Peyer's patch (tissue), 4 donors: ENCODE results near the gene KPNA5. TPM values are rescaled to one million over a fixed set of nuclear protein-coding genes. Genes with fewer than 3 reads are reported as not detected.
"Not testable (repeated sequence)": the region's sequence is repeated elsewhere in the genome, so short reads cannot be mapped to it uniquely, and the experiment has no call there.

Experiments used
- DNase-seq, 3 donors: peaks; one replicate each; pipeline ENCODE4 v3.0.0-alpha.2; 2017 to 2019
- H3K27ac ChIP-seq, 4 donors: fragments of 200-600 bp; sonication (generic); one replicate each; pipeline ENCODE4 v1.5.1; 2016 to 2019
- H3K27me3 ChIP-seq, 2 donors: fragments of 200-600 bp; sonication (generic); one replicate each; pipeline ENCODE4 v1.5.1; 2019
- H3K36me3 ChIP-seq, 3 donors: fragments of 200-600 bp; sonication (generic); one replicate each; pipeline ENCODE4 v1.5.1; 2016 to 2019
- H3K4me1 ChIP-seq, 4 donors: fragments of 200-600 bp; sonication (generic); one replicate each; pipeline ENCODE4 v1.5.1; 2016 to 2019
- H3K4me3 ChIP-seq, 4 donors: fragments of 200-600 bp; sonication (generic); 1 replicate in 3 of 4; 2 replicates in 1 of 4; pipeline ENCODE4 v1.5.1; 2016 to 2019; ENCODE audit warnings: mild to moderate bottlenecking in 1 of 4
- H3K9me3 ChIP-seq, 4 donors: fragments of 200-600 bp; sonication (generic); one replicate each; pipeline ENCODE4 v1.5.1; 2016 to 2019; ENCODE audit warnings: mild to moderate bottlenecking in 1 of 4
- CTCF ChIP-seq, 6 experiments: fragments of 450-650 bp in 4 of 6; fragments of 200-600 bp in 2 of 6; sonication (generic) in 1 of 6; IDR thresholded peaks; one replicate each; pipeline ENCODE4 v1.5.1; 2017 to 2019; ENCODE audit warnings: antibody characterized with exemption in 6 of 6, mild to moderate bottlenecking in 3 of 6, moderate library complexity in 1 of 6
- POLR2A ChIP-seq, 2 donors: fragments of 450-650 bp; IDR thresholded peaks; one replicate each; pipeline ENCODE4 v1.5.1; 2017; ENCODE audit warnings: antibody characterized with exemption in 2 of 2, mild to moderate bottlenecking in 2 of 2, moderate library complexity in 2 of 2
- total RNA-seq, 4 donors: library from RNA; depleted of rRNA; stranded (reverse); fragments of >200 nt; gene quantifications; one replicate each; pipeline ENCODE4 v1.1.0, GENCODE V29; 2016

The KPNA5 gene
- total RNA-seq, 4 donors from 2014 or later: 2.8 to 15.7 (median 3.2) TPM

- Histone ChIP-seq H3K4me1 (peaks cover 0 to 30% (median 9%) of the 10 kb centered on the region in 4 donors), H3K36me3 (no peaks in the 10 kb centered on the region), H3K4me3 (no peak overlapping the region), H3K27ac (no peak overlapping the region), H3K27me3 (no peaks in the 10 kb centered on the region), H3K9me3 (no peaks in the 10 kb centered on the region)
- TF ChIP-seq CTCF (IDR thresholded peaks at IDR 0.05): no peak
- TF ChIP-seq POLR2A (IDR thresholded peaks at IDR 0.05): no peak
- DNase-seq: no peak
Measured at GRCh38 chr6:116666869-116667268, 14.1 kb upstream of the KPNA5 start.

GRCh38 chr6:116667623-116668022 is 13.4 kb upstream of the KPNA5 start:
- peak in 1 of 3 donors; percentile 37 for DNase-seq
- peak overlapping the region in 1 of 4 donors; percentile 83 for H3K27ac ChIP-seq
- no peaks in the 10 kb centered on the region for H3K36me3 ChIP-seq
- no peaks in the 10 kb centered on the region for H3K27me3 ChIP-seq
- no peak for TF ChIP-seq POLR2A (IDR thresholded peaks at IDR 0.05)
- no peak for TF ChIP-seq CTCF (IDR thresholded peaks at IDR 0.05)
- no peaks in the 10 kb centered on the region for H3K9me3 ChIP-seq
- H3K4me3 ChIP-seq: peak overlapping the region; percentile 70 to 94 (median 78)
- peaks cover 0 to 30% (median 9%) of the 10 kb centered on the region in 4 donors for H3K4me1 ChIP-seq

- Histone ChIP-seq H3K27ac (no peak overlapping the region), H3K36me3 (no peaks in the 10 kb centered on the region), H3K27me3 (no peaks in the 10 kb centered on the region), H3K4me3 (no peak overlapping the region), H3K9me3 (no peaks in the 10 kb centered on the region), H3K4me1 (peaks cover 0 to 6% (median 2%) of the 10 kb centered on the region in 4 donors)
- TF ChIP-seq POLR2A (IDR thresholded peaks at IDR 0.05): no peak
- TF ChIP-seq CTCF (IDR thresholded peaks at IDR 0.05): no peak
- no peak for DNase-seq
Measured at GRCh38 chr6:116672306-116672705, 8.7 kb upstream of the KPNA5 start.

- Histone ChIP-seq H3K4me1 (peaks cover 0 to 7% (median 0%) of the 10 kb centered on the region in 4 donors), H3K4me3 (no peak overlapping the region), H3K36me3 (no peaks in the 10 kb centered on the region), H3K9me3 (no peaks in the 10 kb centered on the region), H3K27me3 (no peaks in the 10 kb centered on the region), H3K27ac (no peak overlapping the region)
- no peak for TF ChIP-seq POLR2A (IDR thresholded peaks at IDR 0.05)
- no peak for TF ChIP-seq CTCF (IDR thresholded peaks at IDR 0.05)
- no peak for DNase-seq
Measured at GRCh38 chr6:116676021-116676420, 5.0 kb upstream of the KPNA5 start.

GRCh38 chr6:116682334-116682712 is 1.3 kb downstream of the KPNA5 start:
- peak in 1 of 3 donors; percentile 48 for DNase-seq
- Histone ChIP-seq H3K4me3 (peak overlapping the region; percentile 77 to 88 (median 81)), H3K27me3 (no peaks in the 10 kb centered on the region), H3K36me3 (no peaks in the 10 kb centered on the region), H3K4me1 (peaks cover 0 to 7% (median 0%) of the 10 kb centered on the region in 4 donors), H3K27ac (peak overlapping the region in 2 of 4 donors; percentile 3 to 95), H3K9me3 (no peaks in the 10 kb centered on the region)
- TF ChIP-seq POLR2A (IDR thresholded peaks at IDR 0.05): no peak

- H3K27ac ChIP-seq: no peak overlapping the region
- TF ChIP-seq POLR2A (IDR thresholded peaks at IDR 0.05) (no peak), CTCF (IDR thresholded peaks at IDR 0.05) (no peak)
- no peaks in the 10 kb centered on the region for H3K9me3 ChIP-seq
- H3K36me3 ChIP-seq: no peaks in the 10 kb centered on the region
- H3K27me3 ChIP-seq: no peaks in the 10 kb centered on the region
- no peak for DNase-seq
- H3K4me3 ChIP-seq: no peak overlapping the region
- H3K4me1 ChIP-seq: no peaks in the 10 kb centered on the region
Measured at GRCh38 chr6:116685437-116685993, 4.5 kb downstream of the KPNA5 start.

- H3K27me3 ChIP-seq, DNase-seq, H3K9me3 ChIP-seq, H3K27ac ChIP-seq, H3K36me3 ChIP-seq, H3K4me1 ChIP-seq, H3K4me3 ChIP-seq: not testable (repeated sequence)
Measured at GRCh38 chr6:116686475-116687101, 5.6 kb downstream of the KPNA5 start.
